Astrocyte (in vitro differentiated cells and primary cell): Measurements from ENCODE around the gene COL2A1. TPM values are rescaled to one million over a fixed set of nuclear protein-coding genes. Genes with fewer than 3 reads are reported as not detected.
A peak's percentile ranks its signal among the peaks of the same experiment; 100 is the strongest.

ENCODE experiments used
- DNase-seq: peaks from one replicate; pipeline ENCODE4 v3.0.0-alpha.2; 2010; ENCODE audit warnings: low read depth
- FAIRE-seq: peaks from 2 replicates; lab custom pipeline; 2011; peaks lifted over from hg19 to GRCh38; lab: Jason Lieb, UNC
- H2AFZ ChIP-seq: 2 replicates; pipeline ENCODE4 v1.6.0; 2012; ENCODE audit warnings: low read depth, low read length, inconsistent platforms
- H3K27ac ChIP-seq: 2 replicates; pipeline ENCODE4 v1.5.1; 2011; ENCODE audit warnings: low read depth, low read length, inconsistent platforms
- H3K27me3 ChIP-seq: 2 replicates; pipeline ENCODE4 v1.6.0; 2011; ENCODE audit warnings: low read length, inconsistent platforms; ENCODE audit not compliant: insufficient read depth
- H3K36me3 ChIP-seq: 2 replicates; pipeline ENCODE4 v1.5.1; 2011; ENCODE audit warnings: low read length, inconsistent platforms; ENCODE audit not compliant: insufficient read depth
- H3K4me1 ChIP-seq: 2 replicates; pipeline ENCODE4 v1.5.1; 2011; ENCODE audit warnings: low read length, inconsistent platforms; ENCODE audit not compliant: insufficient read depth
- H3K4me2 ChIP-seq: 2 replicates; pipeline ENCODE4 v1.6.0; 2012; ENCODE audit warnings: low read length, inconsistent platforms
- H3K4me3 ChIP-seq: 2 replicates; pipeline ENCODE4 v1.5.1; 2011; ENCODE audit warnings: low read depth, mild to moderate bottlenecking, low read length, inconsistent platforms; ENCODE audit not compliant: insufficient read depth
- H3K79me2 ChIP-seq: 2 replicates; pipeline ENCODE4 v1.6.0; 2012; ENCODE audit warnings: mild to moderate bottlenecking, low read length, inconsistent platforms; ENCODE audit not compliant: insufficient read depth
- H3K9ac ChIP-seq: 2 replicates; pipeline ENCODE4 v1.6.0; 2012; ENCODE audit warnings: mild to moderate bottlenecking, low read length, inconsistent platforms
- H3K9me3 ChIP-seq: 2 replicates; pipeline ENCODE4 v1.5.1; 2012; ENCODE audit warnings: low read depth, mild to moderate bottlenecking, low read length, inconsistent platforms; ENCODE audit not compliant: insufficient read depth
- H4K20me1 ChIP-seq: 2 replicates; pipeline ENCODE4 v1.6.0; 2012; ENCODE audit warnings: low read length, inconsistent platforms; ENCODE audit not compliant: insufficient read depth
- H3K27ac Mint-ChIP-seq: one replicate; pipeline ENCODE4 v1.8.0; 2021; ENCODE audit warnings: mild to moderate bottlenecking, mixed read lengths; ENCODE audit not compliant: unreplicated experiment
- H3K27me3 Mint-ChIP-seq: one replicate; pipeline ENCODE4 v1.8.0; 2021; ENCODE audit warnings: low read depth, mixed read lengths; ENCODE audit not compliant: unreplicated experiment
- H3K36me3 Mint-ChIP-seq: one replicate; pipeline ENCODE4 v1.8.0; 2021; ENCODE audit warnings: low read depth, mixed read lengths; ENCODE audit not compliant: unreplicated experiment
- H3K4me1 Mint-ChIP-seq: one replicate; pipeline ENCODE4 v1.8.0; 2021; ENCODE audit warnings: low read depth, mixed read lengths; ENCODE audit not compliant: unreplicated experiment
- H3K4me3 Mint-ChIP-seq: one replicate; pipeline ENCODE4 v1.8.0; 2021; ENCODE audit warnings: mild to moderate bottlenecking, moderate library complexity, mixed read lengths; ENCODE audit not compliant: unreplicated experiment
- H3K9me3 Mint-ChIP-seq: one replicate; pipeline ENCODE4 v1.8.0; 2021; ENCODE audit warnings: mild to moderate bottlenecking, mixed read lengths; ENCODE audit not compliant: unreplicated experiment
- EZH2 ChIP-seq: IDR thresholded peaks from 2 replicates; pipeline ENCODE4 v1.6.1; 2012; ENCODE audit warnings: mild to moderate bottlenecking, low read length, inconsistent platforms; ENCODE audit not compliant: insufficient read depth
- total RNA-seq: library from RNA; stranded (reverse); gene quantifications from 2 replicates; pipeline ENCODE4 v1.2.1, GENCODE V29; 2021
- TF ChIP-seq, protein P1 (sequence below): IDR thresholded peaks from 2 replicates; pipeline ENCODE4 v1.5.1; 2011; ENCODE audit warnings: low read depth, mild to moderate bottlenecking, inconsistent platforms, low read length, moderate library complexity; ENCODE audit not compliant: insufficient read depth

The COL2A1 gene
- total RNA-seq, 1 donor from 2014 or later: 20.3 TPM

DNA sequence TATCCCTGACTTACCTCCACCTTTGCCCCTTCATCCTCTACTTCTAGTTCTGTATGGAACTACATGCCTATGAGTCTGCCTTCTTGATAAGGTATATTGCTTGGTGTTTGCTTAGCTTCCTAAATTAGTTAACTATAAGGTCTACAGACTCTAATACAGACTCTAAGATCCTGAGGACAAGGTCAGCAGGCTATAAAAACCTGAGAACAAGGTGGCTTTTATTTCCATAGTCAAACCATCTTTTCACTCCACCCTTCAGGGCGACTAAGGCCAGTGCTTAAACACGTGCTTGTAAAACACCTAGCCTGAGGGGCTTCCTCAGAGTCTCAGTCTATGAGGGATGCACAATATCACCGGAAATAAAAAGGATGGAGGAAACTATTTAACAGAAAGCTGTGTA is 36.1 kb upstream of the COL2A1 start:
- H2AFZ ChIP-seq: no peak overlapping the region
- Mint-ChIP-seq H3K27me3 (no peaks in the 10 kb centered on the region), H3K9me3 (no peaks in the 10 kb centered on the region), H3K36me3 (peaks cover 6% of the 10 kb centered on the region), H3K27ac (no peak overlapping the region), H3K4me3 (no peak overlapping the region), H3K4me1 (peaks cover 12% of the 10 kb centered on the region)
- H3K4me3 ChIP-seq: no peak overlapping the region
- H3K4me2 ChIP-seq: no peak overlapping the region
- no peak for TF ChIP-seq EZH2
- TF ChIP-seq, protein P1, sequence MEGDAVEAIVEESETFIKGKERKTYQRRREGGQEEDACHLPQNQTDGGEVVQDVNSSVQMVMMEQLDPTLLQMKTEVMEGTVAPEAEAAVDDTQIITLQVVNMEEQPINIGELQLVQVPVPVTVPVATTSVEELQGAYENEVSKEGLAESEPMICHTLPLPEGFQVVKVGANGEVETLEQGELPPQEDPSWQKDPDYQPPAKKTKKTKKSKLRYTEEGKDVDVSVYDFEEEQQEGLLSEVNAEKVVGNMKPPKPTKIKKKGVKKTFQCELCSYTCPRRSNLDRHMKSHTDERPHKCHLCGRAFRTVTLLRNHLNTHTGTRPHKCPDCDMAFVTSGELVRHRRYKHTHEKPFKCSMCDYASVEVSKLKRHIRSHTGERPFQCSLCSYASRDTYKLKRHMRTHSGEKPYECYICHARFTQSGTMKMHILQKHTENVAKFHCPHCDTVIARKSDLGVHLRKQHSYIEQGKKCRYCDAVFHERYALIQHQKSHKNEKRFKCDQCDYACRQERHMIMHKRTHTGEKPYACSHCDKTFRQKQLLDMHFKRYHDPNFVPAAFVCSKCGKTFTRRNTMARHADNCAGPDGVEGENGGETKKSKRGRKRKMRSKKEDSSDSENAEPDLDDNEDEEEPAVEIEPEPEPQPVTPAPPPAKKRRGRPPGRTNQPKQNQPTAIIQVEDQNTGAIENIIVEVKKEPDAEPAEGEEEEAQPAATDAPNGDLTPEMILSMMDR: no peak
- DNase-seq (no peak), FAIRE-seq (no peak)
- H3K4me1 ChIP-seq: peaks cover 9% of the 10 kb centered on the region
- no peaks in the 10 kb centered on the region for H4K20me1 ChIP-seq
- peaks cover 10% of the 10 kb centered on the region for H3K36me3 ChIP-seq
- no peaks in the 10 kb centered on the region for H3K9me3 ChIP-seq
- H3K27me3 ChIP-seq: no peaks in the 10 kb centered on the region
- no peak overlapping the region for H3K9ac ChIP-seq
- H3K79me2 ChIP-seq: no peaks in the 10 kb centered on the region
- H3K27ac ChIP-seq: no peak overlapping the region

DNA sequence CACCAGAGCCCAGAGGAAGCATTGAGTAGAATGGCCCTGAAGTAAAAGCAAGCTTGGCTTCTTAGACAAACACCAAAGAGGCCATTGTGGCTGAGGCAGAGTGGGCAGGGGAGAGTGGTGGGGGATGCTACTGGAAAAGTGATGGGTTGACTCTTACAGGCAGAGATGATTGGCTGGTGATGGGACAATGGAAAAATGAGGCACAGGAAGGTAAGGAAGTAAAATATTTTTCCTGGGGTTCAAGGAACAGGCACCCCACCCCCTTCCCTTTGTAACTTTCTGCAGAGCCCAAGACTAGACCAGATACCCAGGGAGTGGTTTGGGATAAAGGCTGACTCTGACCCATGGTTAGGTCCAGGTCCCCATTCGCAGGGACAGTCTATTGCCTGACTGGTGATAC is 34.9 kb upstream of the COL2A1 start:
- no peaks in the 10 kb centered on the region for H3K79me2 ChIP-seq
- Mint-ChIP-seq H3K4me3 (no peak overlapping the region), H3K9me3 (no peaks in the 10 kb centered on the region), H3K4me1 (peaks cover 12% of the 10 kb centered on the region), H3K27me3 (no peaks in the 10 kb centered on the region), H3K27ac (no peak overlapping the region), H3K36me3 (peaks cover 3% of the 10 kb centered on the region)
- H3K4me3 ChIP-seq: no peak overlapping the region
- no peak overlapping the region for H3K9ac ChIP-seq
- H3K27me3 ChIP-seq: no peaks in the 10 kb centered on the region
- TF ChIP-seq, protein P1: no peak
- TF ChIP-seq EZH2: no peak
- no peak overlapping the region for H2AFZ ChIP-seq
- no peak overlapping the region for H3K4me2 ChIP-seq
- FAIRE-seq (no peak), DNase-seq (no peak)
- H3K9me3 ChIP-seq: no peaks in the 10 kb centered on the region
- H3K27ac ChIP-seq: no peak overlapping the region
- H3K36me3 ChIP-seq: peaks cover 5% of the 10 kb centered on the region
- no peaks in the 10 kb centered on the region for H4K20me1 ChIP-seq
- peaks cover 9% of the 10 kb centered on the region for H3K4me1 ChIP-seq

DNA sequence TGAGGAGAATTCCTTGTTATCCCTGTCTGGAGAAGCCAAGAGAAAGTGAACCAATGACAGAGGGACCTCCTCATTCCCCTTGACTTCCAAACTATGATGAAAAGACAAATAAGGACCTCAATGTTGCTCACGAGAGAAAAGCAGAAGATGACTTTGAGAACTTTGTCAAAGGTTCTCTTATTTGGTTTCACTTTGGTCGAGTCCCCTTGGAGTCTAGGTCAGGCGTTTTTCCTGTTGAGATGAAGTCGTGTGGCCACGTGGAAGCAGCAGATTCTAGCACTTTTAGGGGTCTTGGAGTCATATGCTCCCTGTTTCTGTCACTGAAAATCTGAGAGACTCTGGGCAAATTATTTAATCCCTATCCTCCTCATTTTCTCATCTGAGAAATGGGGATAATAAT is 33.8 kb upstream of the COL2A1 start:
- no peaks in the 10 kb centered on the region for H3K27me3 Mint-ChIP-seq
- Histone ChIP-seq H3K27ac (no peak overlapping the region), H2AFZ (peak overlapping the region; percentile 75), H3K9me3 (no peaks in the 10 kb centered on the region), H3K79me2 (no peaks in the 10 kb centered on the region), H3K4me1 (peaks cover 9% of the 10 kb centered on the region), H3K27me3 (no peaks in the 10 kb centered on the region), H4K20me1 (no peaks in the 10 kb centered on the region), H3K9ac (no peak overlapping the region), H3K36me3 (no peaks in the 10 kb centered on the region), H3K4me3 (no peak overlapping the region), H3K4me2 (peak overlapping the region; percentile 63)
- no peak for FAIRE-seq
- no peaks in the 10 kb centered on the region for H3K36me3 Mint-ChIP-seq
- no peaks in the 10 kb centered on the region for H3K9me3 Mint-ChIP-seq
- TF ChIP-seq EZH2: no peak
- TF ChIP-seq, protein P1: no peak
- H3K4me1 Mint-ChIP-seq: peaks cover 12% of the 10 kb centered on the region
- peak overlapping the region; percentile 2 for H3K4me3 Mint-ChIP-seq
- no peak for DNase-seq
- peak overlapping the region; percentile 92 for H3K27ac Mint-ChIP-seq
